K562 (cell line): ENCODE results near the gene PRTN3.

Source experiments
- CTCF ChIP-seq, 3 experiments: IDR thresholded peaks in 2 of 3; conservative IDR thresholded peaks in 1 of 3; 2 replicates each; pipeline ENCODE4 v1.5.1; 2011 to 2012; ENCODE audit warnings: low read length in 3 of 3, mild to moderate bottlenecking in 3 of 3, control low read depth in 2 of 3, improper control_type of control experiment in 1 of 3, inconsistent platforms in 1 of 3, low read depth in 1 of 3, mixed read lengths in 1 of 3, moderate library complexity in 1 of 3; ENCODE audit not compliant: insufficient read depth in 2 of 3
- GABPA ChIP-seq: fragments of 200-800 bp; sonication (Bioruptor generic); conservative IDR thresholded peaks from 2 replicates; pipeline ENCODE4 v1.6.1; 2016; ENCODE audit warnings: low read depth, missing genetic modification characterization, missing compliant biosample characterization
- NFIC ChIP-seq: fragments of 450-650 bp; IDR thresholded peaks from 2 replicates; pipeline ENCODE4 v1.6.1; 2017; ENCODE audit warnings: mild to moderate bottlenecking, inconsistent platforms
- NFIX ChIP-seq: fragments of 250-450 bp; sonication (Bioruptor Pico); IDR thresholded peaks from 2 replicates; pipeline ENCODE4 v1.4.0; 2020; ENCODE audit warnings: low read depth, mild to moderate bottlenecking, moderate library complexity
- POLR2A ChIP-seq: fragments of 450-650 bp; conservative IDR thresholded peaks from 2 replicates; pipeline ENCODE4 v1.6.1; 2016
- TARDBP ChIP-seq: fragments of 450-650 bp; IDR thresholded peaks from 2 replicates; pipeline ENCODE4 v1.6.1; 2016
- TEAD4 ChIP-seq, 2 experiments: sonication (generic) in 1 of 2; formaldehyde crosslinking in 1 of 2; IDR thresholded peaks; 2 replicates each; pipeline versions ENCODE4 v1.6.1 to v1.8.0; 2012 to 2022; ENCODE audit warnings: borderline replicate concordance in 1 of 2, inconsistent platforms in 1 of 2, low read length in 1 of 2, mild to moderate bottlenecking in 1 of 2, missing genetic modification reagents in 1 of 2
- TF ChIP-seq, protein P1 (sequence below): sonication (generic); formaldehyde crosslinking; IDR thresholded peaks from 2 replicates; pipeline ENCODE4 v1.5.0; 2020; ENCODE audit warnings: missing genetic modification reagents
- TF ChIP-seq, protein P2 (sequence below): sonication (generic); formaldehyde crosslinking; IDR thresholded peaks from 2 replicates; pipeline ENCODE4 v1.8.1; 2023; ENCODE audit warnings: mild to moderate bottlenecking, missing genetic modification reagents

DNA sequence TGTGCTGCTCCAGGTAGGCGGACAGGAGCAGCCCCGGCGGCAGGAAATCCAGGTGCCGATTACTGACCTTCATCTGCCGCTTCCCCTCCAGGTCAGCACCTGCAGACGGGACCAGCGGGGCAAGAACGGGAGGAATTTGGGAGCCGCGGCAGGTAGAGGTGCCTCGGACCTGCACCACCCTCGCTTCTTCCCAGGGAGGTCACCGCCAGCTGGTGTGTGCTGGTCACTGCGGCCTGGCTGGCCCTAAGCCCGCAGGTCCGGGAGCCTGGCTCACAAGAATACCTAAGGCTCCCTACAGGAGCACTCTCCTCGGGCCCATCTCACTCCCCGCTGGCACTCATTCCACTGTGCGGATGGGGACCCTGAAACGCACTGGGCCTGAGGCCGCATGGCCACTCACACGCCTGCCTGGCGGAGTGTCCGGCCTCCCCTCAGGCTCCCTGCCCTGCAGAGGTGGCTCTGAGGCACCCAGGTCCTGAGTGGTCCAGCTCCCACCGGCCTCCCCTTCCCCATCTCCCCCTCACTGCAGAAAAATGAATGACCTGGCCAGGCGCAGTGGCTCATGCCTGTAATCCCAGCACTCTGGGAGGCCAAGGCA lies 56.7 kb downstream of the PRTN3 start:
- TF ChIP-seq TARDBP (no peak), CTCF (IDR thresholded peaks at IDR 0.05 in 2 of 3, conservative IDR thresholded peaks at IDR 0.05 in 1 of 3; ENCODE audit: insufficient read depth in 2 of 3, low read depth in 1 of 3, low read length in 3 of 3) (peak in 2 of 3 experiments; percentile 5 to 14; a peak in 2 of 6 replicates), TEAD4 (IDR thresholded peaks at IDR 0.05; ENCODE audit: low read length) (no peak), TEAD4 (CRISPR knock-in tag; IDR thresholded peaks at IDR 0.05; ENCODE audit: borderline replicate concordance) (no peak), POLR2A (no peak; the same call in 1 of the 2 replicates), GABPA (no peak), NFIX (CRISPR knock-in tag) (no peak), NFIC (no peak)
- TF ChIP-seq, protein P1, sequence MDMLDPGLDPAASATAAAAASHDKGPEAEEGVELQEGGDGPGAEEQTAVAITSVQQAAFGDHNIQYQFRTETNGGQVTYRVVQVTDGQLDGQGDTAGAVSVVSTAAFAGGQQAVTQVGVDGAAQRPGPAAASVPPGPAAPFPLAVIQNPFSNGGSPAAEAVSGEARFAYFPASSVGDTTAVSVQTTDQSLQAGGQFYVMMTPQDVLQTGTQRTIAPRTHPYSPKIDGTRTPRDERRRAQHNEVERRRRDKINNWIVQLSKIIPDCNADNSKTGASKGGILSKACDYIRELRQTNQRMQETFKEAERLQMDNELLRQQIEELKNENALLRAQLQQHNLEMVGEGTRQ (CRISPR knock-in tag), result no peak
- TF ChIP-seq, protein P2, sequence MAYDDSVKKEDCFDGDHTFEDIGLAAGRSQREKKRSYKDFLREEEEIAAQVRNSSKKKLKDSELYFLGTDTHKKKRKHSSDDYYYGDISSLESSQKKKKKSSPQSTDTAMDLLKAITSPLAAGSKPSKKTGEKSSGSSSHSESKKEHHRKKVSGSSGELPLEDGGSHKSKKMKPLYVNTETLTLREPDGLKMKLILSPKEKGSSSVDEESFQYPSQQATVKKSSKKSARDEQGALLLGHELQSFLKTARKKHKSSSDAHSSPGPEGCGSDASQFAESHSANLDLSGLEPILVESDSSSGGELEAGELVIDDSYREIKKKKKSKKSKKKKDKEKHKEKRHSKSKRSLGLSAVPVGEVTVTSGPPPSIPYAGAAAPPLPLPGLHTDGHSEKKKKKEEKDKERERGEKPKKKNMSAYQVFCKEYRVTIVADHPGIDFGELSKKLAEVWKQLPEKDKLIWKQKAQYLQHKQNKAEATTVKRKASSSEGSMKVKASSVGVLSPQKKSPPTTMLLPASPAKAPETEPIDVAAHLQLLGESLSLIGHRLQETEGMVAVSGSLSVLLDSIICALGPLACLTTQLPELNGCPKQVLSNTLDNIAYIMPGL (CRISPR knock-in tag), result no peak
